HG03103 (cell line): Measurements from ENCODE around the gene TRPV3.

ENCODE experiments used
- ATAC-seq: cut with Tn5 transposase; IDR thresholded peaks from one replicate; pipeline ENCODE4 v1.9.1; 2021; ENCODE audit warnings: low read depth; ENCODE audit not compliant: unreplicated experiment

TRPV3 gene

DNA sequence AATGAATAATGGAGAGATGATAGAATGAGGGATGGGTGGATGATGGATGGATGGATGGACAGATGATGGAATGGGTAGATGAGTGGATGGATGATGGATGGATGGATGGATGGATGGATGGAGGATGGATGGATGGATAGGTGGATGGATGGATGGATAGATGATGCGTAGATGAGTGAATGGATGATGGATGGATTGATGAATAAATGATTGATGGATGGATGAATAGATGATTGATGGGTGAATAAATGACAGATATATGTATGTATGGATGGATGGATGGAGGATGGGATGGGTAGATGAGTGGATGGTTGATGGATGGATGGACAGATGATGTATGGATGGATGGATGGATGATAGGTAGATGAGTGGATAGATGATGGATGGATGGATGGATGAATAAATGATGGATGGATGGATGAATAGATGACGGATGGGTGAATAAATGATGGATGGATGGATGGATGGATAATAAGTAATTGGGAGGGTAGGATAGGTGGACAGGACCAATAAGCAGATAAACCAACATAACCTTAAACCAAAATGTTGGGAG lies 7.9 kb downstream of the TRPV3 start:
- no peak for ATAC-seq

DNA sequence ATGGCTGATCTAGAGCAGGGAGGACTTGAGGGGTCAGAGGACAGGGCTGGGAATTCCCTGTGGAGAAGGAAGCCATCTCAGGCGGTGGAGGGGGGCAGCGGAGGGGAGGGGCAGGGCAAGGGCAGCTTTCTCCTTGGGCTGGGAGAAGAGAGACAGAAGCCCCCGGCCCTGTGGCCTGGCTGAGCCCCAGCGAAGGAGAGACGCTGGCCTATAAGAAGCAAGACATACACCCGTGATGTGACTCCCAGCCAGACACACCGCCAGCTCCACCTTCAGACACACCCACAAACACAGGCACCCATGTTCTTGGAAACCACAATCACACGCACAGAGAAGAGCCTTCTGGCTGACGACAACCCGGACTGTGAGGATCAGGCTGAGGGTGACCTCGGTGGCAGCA lies 10.0 kb downstream of the TRPV3 start:
- ATAC-seq, result no peak

DNA sequence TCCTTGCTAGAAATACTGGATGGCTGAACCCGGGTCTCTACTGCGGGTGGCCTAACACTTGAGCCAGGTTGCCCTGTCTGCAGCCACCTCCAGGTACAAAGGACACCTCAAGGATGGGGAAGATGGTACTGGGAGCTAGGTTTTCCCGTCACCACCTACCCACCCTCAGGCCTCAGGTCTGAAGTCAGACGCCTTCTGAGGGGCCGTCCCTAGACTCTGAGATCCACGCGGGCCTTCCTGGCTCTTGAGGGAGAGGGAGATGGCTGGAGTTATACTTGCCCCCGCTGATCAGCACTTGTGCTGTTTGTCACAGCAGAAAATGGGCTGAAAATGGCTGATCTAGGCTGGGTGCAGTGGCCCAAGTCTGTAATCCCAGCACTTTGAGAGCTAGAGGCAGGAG lies 10.6 kb downstream of the TRPV3 start:
- no peak for ATAC-seq

DNA sequence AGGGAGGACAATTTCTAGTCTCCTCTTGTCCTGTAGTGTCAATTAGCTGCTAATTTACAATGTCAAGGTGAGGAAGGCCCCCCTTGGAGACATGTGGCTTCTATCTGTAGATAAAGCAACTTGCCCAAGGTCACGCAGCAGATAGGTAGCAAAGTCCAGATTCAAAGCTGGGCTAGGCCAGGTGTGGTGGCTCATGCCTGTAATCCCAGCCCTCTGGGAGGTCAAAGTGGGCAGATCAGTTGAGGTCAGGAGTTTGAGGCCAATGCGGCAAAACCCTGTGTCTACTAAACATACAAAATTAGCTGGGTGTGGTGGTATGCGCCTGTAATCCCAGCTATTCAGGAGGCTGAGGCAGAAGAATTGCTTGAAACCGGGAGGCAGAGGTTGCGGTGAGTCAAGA lies 11.1 kb downstream of the TRPV3 start:
- no peak for ATAC-seq

DNA sequence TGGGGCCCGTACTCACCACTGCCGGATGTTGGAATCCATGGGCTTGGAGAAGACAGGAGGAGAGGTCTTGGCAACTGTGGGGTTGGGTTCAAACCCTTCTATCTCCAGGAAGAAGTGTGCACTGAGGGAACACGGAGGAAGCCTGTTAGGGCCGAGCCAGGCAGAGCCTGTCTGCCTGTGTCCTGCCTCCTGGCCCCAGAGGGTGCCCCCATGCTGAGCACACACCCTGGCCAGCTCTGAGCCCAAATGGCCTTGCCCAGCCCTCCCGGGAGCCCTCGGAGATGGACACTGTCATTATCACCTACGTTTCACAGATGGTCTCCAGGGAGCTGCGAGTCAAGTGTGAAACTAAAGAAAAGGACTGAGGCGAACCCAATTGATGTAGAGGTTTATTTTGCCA lies 12.5 kb downstream of the TRPV3 start:
- ATAC-seq, result no peak

GRCh38 chr17:3544365-3544764 lies 13.2 kb downstream of the TRPV3 start:
- no peak for ATAC-seq

DNA sequence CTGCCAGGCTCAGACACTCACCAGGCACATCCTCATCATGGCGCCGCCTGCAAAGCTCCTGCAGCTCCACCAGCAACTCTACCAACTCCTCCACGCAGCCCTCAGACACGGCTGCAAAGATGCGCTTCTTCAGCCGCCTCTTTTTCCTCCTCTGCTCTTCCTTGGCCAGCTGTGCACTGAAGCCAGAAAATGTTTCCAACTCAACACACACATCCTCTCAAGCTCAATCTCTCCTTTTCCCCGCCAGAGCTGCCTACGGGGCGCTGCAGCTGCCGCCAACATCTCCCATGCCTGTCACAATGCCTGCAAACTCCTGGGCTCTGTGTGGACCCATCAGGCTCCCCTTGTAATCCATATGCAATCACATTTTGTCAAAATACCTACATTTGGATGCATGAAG lies 14.2 kb downstream of the TRPV3 start:
- ATAC-seq, result no peak

GRCh38 chr17:3542410-3543088 lies 15.1 kb downstream of the TRPV3 start:
- ATAC-seq, result no peak

GRCh38 chr17:3539881-3540540 lies 17.6 kb downstream of the TRPV3 start:
- ATAC-seq, result no peak

DNA sequence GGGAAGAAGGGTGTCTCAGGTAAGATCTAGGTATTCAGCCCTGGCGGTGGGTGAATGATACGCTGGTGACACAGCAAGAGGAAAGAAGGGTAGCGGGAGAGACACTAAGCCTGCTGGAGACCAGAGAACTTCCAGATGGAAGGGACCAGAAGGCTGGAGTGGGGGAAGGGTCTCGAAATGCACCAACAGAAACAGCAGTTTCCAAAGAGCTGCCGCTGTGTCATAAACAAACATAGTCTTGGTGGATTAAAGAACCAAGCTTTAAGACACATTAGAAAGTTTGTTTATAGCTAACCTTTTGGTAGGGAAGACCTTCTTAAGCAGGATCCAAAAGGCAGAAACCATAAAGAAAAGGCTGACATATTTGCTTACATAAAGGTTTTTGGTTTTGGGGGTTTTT lies 20.9 kb downstream of the TRPV3 start:
- no peak for ATAC-seq

GRCh38 chr17:3535253-3535995 lies 22.2 kb downstream of the TRPV3 start:
- no peak for ATAC-seq

GRCh38 chr17:3534881-3535252 lies 22.7 kb downstream of the TRPV3 start:
- no peak for ATAC-seq

- no peak for ATAC-seq
Observed at GRCh38 chr17:3533752-3534151, 23.9 kb downstream of the TRPV3 start.

GRCh38 chr17:3532859-3533142 lies 24.8 kb downstream of the TRPV3 start:
- no peak for ATAC-seq

GRCh38 chr17:3532106-3532858 lies 25.3 kb downstream of the TRPV3 start:
- ATAC-seq, result no peak

DNA sequence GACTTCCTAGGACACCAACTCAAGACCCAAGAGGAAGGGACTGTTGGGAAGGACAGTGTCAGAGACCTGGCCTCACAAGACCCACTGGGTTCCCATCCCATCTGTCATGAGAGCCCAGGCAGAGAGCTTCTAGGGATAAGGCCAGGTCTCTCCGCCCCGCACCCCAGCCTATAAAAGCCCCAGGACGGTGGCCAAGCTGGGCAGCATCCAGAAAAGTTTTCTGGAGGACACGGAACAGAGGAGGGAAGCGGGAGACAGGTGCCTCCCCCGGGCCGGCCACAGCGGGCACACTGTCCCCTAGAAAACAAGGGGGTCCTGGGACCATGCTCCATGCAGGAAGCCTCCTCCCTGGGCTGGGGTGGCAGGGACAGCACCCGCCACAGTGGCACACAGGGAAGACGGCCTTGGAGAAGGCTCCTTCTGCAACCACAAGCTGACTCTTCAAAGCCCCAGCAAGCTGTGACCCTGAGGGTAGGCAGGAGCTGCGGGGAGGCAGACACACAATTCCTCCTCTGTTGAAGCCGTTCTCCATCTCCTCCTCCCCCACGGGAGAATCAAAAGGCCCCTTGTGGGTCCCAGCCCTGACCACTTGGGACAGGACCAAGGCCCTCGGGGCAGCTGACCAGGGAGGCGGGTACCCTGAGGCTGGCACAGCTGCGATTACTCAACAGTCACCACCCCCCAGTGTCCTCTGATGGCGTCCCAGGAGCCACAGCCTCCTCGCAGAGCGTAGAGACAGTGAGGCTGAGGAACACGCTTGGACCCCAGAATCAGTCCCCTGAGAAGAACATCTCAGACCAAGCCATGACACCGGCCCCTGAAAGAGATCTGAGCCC lies 26.1 kb downstream of the TRPV3 start:
- no peak for ATAC-seq

GRCh38 chr17:3529817-3530741 lies 27.5 kb downstream of the TRPV3 start:
- ATAC-seq, result no peak

DNA sequence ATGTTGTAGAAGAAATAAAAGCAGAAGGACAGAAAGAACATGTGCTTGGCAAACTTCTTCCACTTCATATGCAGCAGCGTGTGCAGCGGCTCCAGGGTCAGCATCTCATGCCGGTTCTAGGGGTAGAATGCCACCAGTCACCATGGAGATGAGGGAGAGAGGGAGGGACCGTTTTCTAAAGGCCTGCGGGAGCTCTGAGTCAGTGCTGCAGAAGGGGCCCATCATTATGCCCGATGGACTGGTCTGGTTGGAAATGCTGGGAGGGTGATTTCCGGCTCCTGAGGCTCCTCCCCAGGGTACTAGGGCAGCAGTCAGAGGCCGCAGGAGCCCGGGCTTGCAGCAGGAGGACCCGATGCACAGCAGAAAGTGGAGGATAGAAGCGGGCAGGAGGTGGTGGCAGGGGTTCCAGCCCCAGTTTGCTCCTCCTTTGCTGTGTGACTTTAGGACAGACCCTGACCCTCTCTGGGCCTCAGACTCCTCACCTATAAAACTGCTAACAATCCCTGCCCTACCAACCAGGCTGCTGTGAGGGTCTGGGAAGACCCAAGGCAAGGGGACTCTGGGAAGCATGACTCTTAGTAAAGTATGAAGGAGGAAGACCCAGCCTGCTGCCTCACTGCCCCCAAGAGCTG lies 28.6 kb downstream of the TRPV3 start:
- no peak for ATAC-seq

DNA sequence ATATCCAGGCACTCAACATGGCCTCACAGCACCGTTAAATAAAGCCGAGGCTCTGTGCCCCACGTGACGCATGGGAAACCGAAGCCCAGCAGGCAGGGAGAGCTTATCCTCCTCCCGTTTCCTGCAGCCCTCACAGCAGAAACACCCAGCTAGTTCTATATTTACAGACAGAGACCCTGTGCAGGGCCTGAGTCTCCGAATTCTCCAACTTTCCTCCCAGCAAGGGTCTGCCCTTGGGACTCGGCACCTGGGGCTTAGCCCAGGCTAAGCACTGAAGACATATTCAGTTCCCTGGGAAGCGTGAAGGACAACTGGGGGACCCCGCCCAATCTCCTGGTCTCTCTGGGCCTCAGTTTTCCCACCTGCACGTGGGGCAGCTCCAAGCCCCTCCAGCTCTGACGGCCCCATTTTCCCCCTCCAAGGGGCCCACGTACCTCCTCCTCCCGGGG lies 29.2 kb downstream of the TRPV3 start:
- no peak for ATAC-seq
